ENCODE data around the gene FUOM.

DNA sequence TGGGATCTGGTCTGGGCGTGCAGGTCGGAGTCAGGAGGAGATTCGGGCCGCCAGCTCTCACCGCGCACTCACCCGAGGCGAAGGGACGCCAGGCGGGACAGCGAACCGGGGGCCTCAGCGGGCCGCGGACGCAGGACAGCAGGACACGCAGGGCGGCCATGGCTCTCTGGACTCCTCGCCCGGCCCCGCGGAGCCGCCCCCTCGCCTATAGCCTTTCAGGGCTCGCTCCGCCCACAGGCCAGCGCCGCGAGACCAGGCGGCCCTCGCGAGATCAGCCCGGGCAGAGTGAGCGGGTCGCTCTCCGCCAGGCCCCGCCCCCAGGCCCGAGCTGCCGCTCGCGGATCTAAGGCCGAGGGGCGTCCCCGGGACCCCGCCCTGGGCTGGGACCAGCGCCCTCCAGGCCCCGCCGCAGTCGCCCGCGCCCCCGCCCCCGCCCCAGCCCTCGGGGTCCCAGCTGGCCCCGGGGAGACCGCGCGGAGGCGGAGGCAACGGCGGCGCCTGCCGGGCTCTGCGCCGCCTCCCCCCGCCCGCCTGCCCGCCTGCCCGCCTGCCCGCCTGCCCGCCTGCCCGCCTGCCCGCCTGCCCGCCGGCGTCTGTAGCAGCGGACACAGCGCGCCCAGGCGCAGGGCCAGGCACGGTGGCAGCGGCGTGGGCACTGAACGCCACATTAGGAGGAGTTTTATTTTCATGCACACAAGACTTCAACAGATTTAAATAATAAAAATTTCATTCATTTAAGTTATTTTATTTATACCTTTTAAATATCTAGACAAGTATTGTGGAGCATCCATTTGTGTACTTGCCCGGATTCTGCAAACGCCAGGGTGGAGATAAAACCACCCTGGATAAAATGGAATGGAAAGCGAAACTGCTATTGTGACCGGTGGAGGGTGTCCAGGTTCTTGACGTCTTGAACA is 15.6 kb upstream of the FUOM start, which contains the start of gene ECHS1:
- TF ChIP-seq, protein P1, sequence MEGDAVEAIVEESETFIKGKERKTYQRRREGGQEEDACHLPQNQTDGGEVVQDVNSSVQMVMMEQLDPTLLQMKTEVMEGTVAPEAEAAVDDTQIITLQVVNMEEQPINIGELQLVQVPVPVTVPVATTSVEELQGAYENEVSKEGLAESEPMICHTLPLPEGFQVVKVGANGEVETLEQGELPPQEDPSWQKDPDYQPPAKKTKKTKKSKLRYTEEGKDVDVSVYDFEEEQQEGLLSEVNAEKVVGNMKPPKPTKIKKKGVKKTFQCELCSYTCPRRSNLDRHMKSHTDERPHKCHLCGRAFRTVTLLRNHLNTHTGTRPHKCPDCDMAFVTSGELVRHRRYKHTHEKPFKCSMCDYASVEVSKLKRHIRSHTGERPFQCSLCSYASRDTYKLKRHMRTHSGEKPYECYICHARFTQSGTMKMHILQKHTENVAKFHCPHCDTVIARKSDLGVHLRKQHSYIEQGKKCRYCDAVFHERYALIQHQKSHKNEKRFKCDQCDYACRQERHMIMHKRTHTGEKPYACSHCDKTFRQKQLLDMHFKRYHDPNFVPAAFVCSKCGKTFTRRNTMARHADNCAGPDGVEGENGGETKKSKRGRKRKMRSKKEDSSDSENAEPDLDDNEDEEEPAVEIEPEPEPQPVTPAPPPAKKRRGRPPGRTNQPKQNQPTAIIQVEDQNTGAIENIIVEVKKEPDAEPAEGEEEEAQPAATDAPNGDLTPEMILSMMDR (IDR thresholded peaks at IDR 0.05; ENCODE audit: control extremely low read depth in 1 of 3, insufficient read depth in 1 of 3, low read depth in 1 of 3, low read length in 3 of 3) = no peak
- no peak for TF ChIP-seq ZNF274 (IDR thresholded peaks at IDR 0.05; ENCODE audit: borderline replicate concordance, extremely low read depth, low read length)
- peak; percentile 64 for TF ChIP-seq POLR2AphosphoS5 (IDR thresholded peaks at IDR 0.05; ENCODE audit: low read depth, low read length)
- TF ChIP-seq POLR2A (IDR thresholded peaks at IDR 0.05; ENCODE audit: control extremely low read depth in 1 of 2, low read depth in 2 of 2, low read length in 2 of 2) = peak in 1 of 2 experiments; percentile 82; a peak in 2 of 3 replicates
- TF ChIP-seq CHD1 (IDR thresholded peaks at IDR 0.05; ENCODE audit: low read depth, low read length) = no peak
- TF ChIP-seq, protein P2, sequence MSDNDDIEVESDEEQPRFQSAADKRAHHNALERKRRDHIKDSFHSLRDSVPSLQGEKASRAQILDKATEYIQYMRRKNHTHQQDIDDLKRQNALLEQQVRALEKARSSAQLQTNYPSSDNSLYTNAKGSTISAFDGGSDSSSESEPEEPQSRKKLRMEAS (IDR thresholded peaks at IDR 0.05) = peak; percentile 19
